Endodermal cell (in vitro differentiated cells): ENCODE data around the gene ANKRD9. TPM values are rescaled to one million over a fixed set of nuclear protein-coding genes. Genes with fewer than 3 reads are reported as not detected.
A peak's percentile ranks its signal among the peaks of the same experiment; 100 is the strongest.

ENCODE experiments used
- DNase-seq: peaks from one replicate; pipeline ENCODE4 v3.0.0-alpha.2; 2017
- H3K27ac ChIP-seq: 2 replicates; pipeline ENCODE4 v1.5.1; 2013; ENCODE audit warnings: mild to moderate bottlenecking, low read depth, low read length, moderate library complexity
- H3K27me3 ChIP-seq: 2 replicates; pipeline ENCODE4 v1.6.1; 2013; ENCODE audit warnings: mild to moderate bottlenecking, low read length, moderate library complexity; ENCODE audit not compliant: insufficient read depth, control insufficient read depth, poor library complexity, severe bottlenecking
- H3K36me3 ChIP-seq: 2 replicates; pipeline ENCODE4 v1.7.0; 2013; ENCODE audit warnings: mild to moderate bottlenecking, low read length, moderate library complexity; ENCODE audit not compliant: control insufficient read depth, insufficient read depth
- H3K4me1 ChIP-seq: one replicate; pipeline ENCODE4 v1.7.0; 2013; ENCODE audit warnings: low read length; ENCODE audit not compliant: control insufficient read depth, insufficient read depth
- H3K4me3 ChIP-seq: 2 replicates; pipeline ENCODE4 v1.5.1; 2013; ENCODE audit warnings: mild to moderate bottlenecking, low read length, moderate library complexity
- H3K9ac ChIP-seq: 2 replicates; pipeline ENCODE4 v1.6.1; 2013; ENCODE audit warnings: mild to moderate bottlenecking, low read length, moderate library complexity; ENCODE audit not compliant: poor library complexity, severe bottlenecking; ENCODE audit errors: extremely low read depth
- H3K9me3 ChIP-seq: 2 replicates; pipeline ENCODE4 v1.6.1; 2013; ENCODE audit warnings: mild to moderate bottlenecking, low read length, moderate library complexity; ENCODE audit not compliant: control insufficient read depth
- H3K27ac Mint-ChIP-seq: 2 replicates; pipeline ENCODE4 v1.8.0; 2020; ENCODE audit warnings: mixed read lengths
- H3K27me3 Mint-ChIP-seq: 2 replicates; pipeline ENCODE4 v1.8.0; 2021; ENCODE audit warnings: mild to moderate bottlenecking, mixed read lengths; ENCODE audit not compliant: insufficient read depth
- H3K36me3 Mint-ChIP-seq: 2 replicates; pipeline ENCODE4 v1.8.0; 2020; ENCODE audit warnings: low read depth, mixed read lengths
- H3K4me1 Mint-ChIP-seq: 2 replicates; pipeline ENCODE4 v1.8.0; 2020; ENCODE audit warnings: mixed read lengths
- H3K4me3 Mint-ChIP-seq: 2 replicates; pipeline ENCODE4 v1.8.0; 2020; ENCODE audit warnings: mild to moderate bottlenecking, moderate library complexity, mixed read lengths
- H3K9me3 Mint-ChIP-seq: 2 replicates; pipeline ENCODE4 v1.8.0; 2020; ENCODE audit warnings: mild to moderate bottlenecking, mixed read lengths
- CTCF ChIP-seq: fragments of 200-600 bp; sonication (generic); conservative IDR thresholded peaks from 2 replicates; pipeline ENCODE4 v1.5.0; 2021; ENCODE audit warnings: antibody characterized with exemption, mild to moderate bottlenecking
- WGBS, 2 experiments: methylation state at CpG; one replicate each; pipeline versions ENCODE4 v1.1.5 to v1.1.7; 2013; ENCODE audit warnings: missing lambda C conversion rate in 2 of 2, mixed read lengths in 1 of 2; ENCODE audit not compliant: insufficient coverage in 1 of 2, insufficient read length in 1 of 2; 5-methylcytosine and 5-hydroxymethylcytosine counted together
- total RNA-seq, 2 donors: library from RNA; stranded (reverse); fragmentation: NEBNext Ultra II Directional in 1 of 2; extraction: Animal tissue kit (Norgen Biotek cat#: 25700) in 1 of 2; gene quantifications; 2 replicates in 1 of 2; 3 replicates in 1 of 2; pipeline ENCODE4 v1.2.1, GENCODE V29; 2021

Gene ANKRD9
- total RNA-seq, 2 donors from 2014 or later = 32.7 to 38.9 TPM

GRCh38 chr14:102508410-102508773, 1.2 kb downstream of the ANKRD9 start:
- H3K36me3 ChIP-seq = no peaks in the 10 kb centered on the region
- H3K9ac ChIP-seq = no peak overlapping the region
- peak overlapping the region; percentile 82 for H3K4me3 ChIP-seq
- Mint-ChIP-seq H3K4me1 (peaks cover 12% of the 10 kb centered on the region), H3K27ac (peak overlapping the region; percentile 78), H3K36me3 (peaks cover 13% of the 10 kb centered on the region), H3K4me3 (peak overlapping the region; percentile 71), H3K9me3 (no peaks in the 10 kb centered on the region), H3K27me3 (no peaks in the 10 kb centered on the region)
- 73 to 78% methylated on average over 8 to 14 of the region's 14 CpGs for WGBS, 2 experiments
- DNase-seq = no peak
- H3K4me1 ChIP-seq = peaks cover 3% of the 10 kb centered on the region
- no peak overlapping the region for H3K27ac ChIP-seq
- TF ChIP-seq CTCF = no peak
- H3K9me3 ChIP-seq = no peaks in the 10 kb centered on the region
- H3K27me3 ChIP-seq = no peaks in the 10 kb centered on the region

- no peak overlapping the region for H3K9ac ChIP-seq
- no peak for DNase-seq
- TF ChIP-seq CTCF = peak; percentile 51
- Mint-ChIP-seq H3K36me3 (peaks cover 13% of the 10 kb centered on the region), H3K27me3 (no peaks in the 10 kb centered on the region), H3K4me3 (peak overlapping the region; percentile 71), H3K9me3 (no peaks in the 10 kb centered on the region), H3K27ac (peak overlapping the region; percentile 6), H3K4me1 (peaks cover 12% of the 10 kb centered on the region)
- peaks cover 3% of the 10 kb centered on the region for H3K4me1 ChIP-seq
- no peaks in the 10 kb centered on the region for H3K9me3 ChIP-seq
- H3K27ac ChIP-seq = no peak overlapping the region
- no peak overlapping the region for H3K4me3 ChIP-seq
- H3K27me3 ChIP-seq = no peaks in the 10 kb centered on the region
- 95% methylated on average over 8 to 21 of the region's 21 CpGs for WGBS, 2 experiments
- H3K36me3 ChIP-seq = no peaks in the 10 kb centered on the region
Measured at GRCh38 chr14:102507857-102508312, 1.7 kb downstream of the ANKRD9 start.

- no peak overlapping the region for H3K4me3 ChIP-seq
- no peak overlapping the region for H3K9ac ChIP-seq
- 97 to 98% methylated on average over 101 to 115 of the region's 115 CpGs for WGBS, 2 experiments
- peaks cover 12% of the 10 kb centered on the region for H3K4me1 Mint-ChIP-seq
- no peak overlapping the region for H3K4me3 Mint-ChIP-seq
- no peak overlapping the region for H3K27ac ChIP-seq
- no peaks in the 10 kb centered on the region for H3K9me3 Mint-ChIP-seq
- no peaks in the 10 kb centered on the region for H3K27me3 Mint-ChIP-seq
- H3K27me3 ChIP-seq = no peaks in the 10 kb centered on the region
- H3K27ac Mint-ChIP-seq = no peak overlapping the region
- H3K9me3 ChIP-seq = no peaks in the 10 kb centered on the region
- H3K36me3 Mint-ChIP-seq = peaks cover 13% of the 10 kb centered on the region
- H3K4me1 ChIP-seq = peaks cover 3% of the 10 kb centered on the region
- TF ChIP-seq CTCF = no peak
- no peak for DNase-seq
- H3K36me3 ChIP-seq = no peaks in the 10 kb centered on the region
Measured at GRCh38 chr14:102507081-102507856, 2.3 kb downstream of the ANKRD9 start.
